ENCODE data around the gene PLCB1.

Gene PLCB1

GRCh38 chr20:8571611-8572010, 439.5 kb downstream of the PLCB1 start:
- Histone ChIP-seq H3K4me3 (ENCODE audit: low read length in 2 of 2) (no peak overlapping the region), H2AK5ac (ENCODE audit: low read depth, low read length) (no peak overlapping the region), H3K4me1 (ENCODE audit: control insufficient read depth in 2 of 2, insufficient read depth in 1 of 2, low read depth in 1 of 2, low read length in 2 of 2) (no peaks in the 10 kb centered on the region), H3K9ac (ENCODE audit: low read depth, low read length, poor library complexity) (no peak overlapping the region), H3K4me2 (ENCODE audit: insufficient read depth, low read length, poor library complexity, severe bottlenecking) (no peak overlapping the region), H3K23ac (ENCODE audit: low read depth, low read length, poor library complexity) (no peak overlapping the region), H3K9me3 (replicated peaks in 1 of 2; ENCODE audit: control insufficient read depth in 2 of 2, insufficient read depth in 1 of 2, low read depth in 1 of 2, low read length in 2 of 2) (no peaks in the 10 kb centered on the region), H2AFZ (ENCODE audit: low read length) (no peak overlapping the region), H2BK12ac (ENCODE audit: low read length) (no peak overlapping the region), H3K14ac (ENCODE audit: low read length) (no peak overlapping the region), H2BK120ac (ENCODE audit: low read depth, low read length) (no peak overlapping the region), H3K27me3 (ENCODE audit: control insufficient read depth in 3 of 3, insufficient read depth in 3 of 3, low read depth in 1 of 3, low read length in 3 of 3) (no peaks in the 10 kb centered on the region), H2BK5ac (ENCODE audit: low read length) (no peak overlapping the region), H3K79me1 (ENCODE audit: low read depth, low read length) (no peaks in the 10 kb centered on the region), H3K4ac (ENCODE audit: low read length) (no peak overlapping the region), H3K27ac (replicated peaks; ENCODE audit: low read length) (no peak overlapping the region), H2BK15ac (ENCODE audit: low read length) (no peak overlapping the region), H3K18ac (ENCODE audit: low read length) (no peak overlapping the region), H4K8ac (ENCODE audit: low read depth, low read length) (no peak overlapping the region), H3K36me3 (replicated peaks in 1 of 2; ENCODE audit: control insufficient read depth in 2 of 2, insufficient read depth in 2 of 2, low read length in 2 of 2) (no peaks in the 10 kb centered on the region), H4K91ac (ENCODE audit: low read depth, low read length, poor library complexity) (no peak overlapping the region)
- no CpG with 5 or more reads among the region's 2 CpGs for WGBS, 2 donors (ENCODE audit: extremely low coverage in 2 of 2, insufficient read length in 2 of 2, insufficient replicate concordance in 1 of 2)
- DNase-seq (ENCODE audit: low spot score) = no peak

GRCh38 chr20:8573686-8574085, 441.6 kb downstream of the PLCB1 start:
- H3K14ac ChIP-seq (ENCODE audit: low read length) = no peak overlapping the region
- no peak overlapping the region for H2BK120ac ChIP-seq (ENCODE audit: low read depth, low read length)
- no peak overlapping the region for H2BK5ac ChIP-seq (ENCODE audit: low read length)
- no peaks in the 10 kb centered on the region for H3K79me1 ChIP-seq (ENCODE audit: low read depth, low read length)
- no peak overlapping the region for H2AK5ac ChIP-seq (ENCODE audit: low read depth, low read length)
- no peak overlapping the region for H3K18ac ChIP-seq (ENCODE audit: low read length)
- H3K27me3 ChIP-seq (ENCODE audit: control insufficient read depth in 3 of 3, insufficient read depth in 3 of 3, low read depth in 1 of 3, low read length in 3 of 3) = no peaks in the 10 kb centered on the region
- no peaks in the 10 kb centered on the region for H3K4me1 ChIP-seq (ENCODE audit: control insufficient read depth in 2 of 2, insufficient read depth in 1 of 2, low read depth in 1 of 2, low read length in 2 of 2)
- H3K4ac ChIP-seq (ENCODE audit: low read length) = no peak overlapping the region
- no peak overlapping the region for H3K4me3 ChIP-seq (ENCODE audit: low read length in 2 of 2)
- no peak overlapping the region for H2BK12ac ChIP-seq (ENCODE audit: low read length)
- H3K23ac ChIP-seq (ENCODE audit: low read depth, low read length, poor library complexity) = no peak overlapping the region
- no peaks in the 10 kb centered on the region for H3K9me3 ChIP-seq (replicated peaks in 1 of 2; ENCODE audit: control insufficient read depth in 2 of 2, insufficient read depth in 1 of 2, low read depth in 1 of 2, low read length in 2 of 2)
- no peak overlapping the region for H3K9ac ChIP-seq (ENCODE audit: low read depth, low read length, poor library complexity)
- H4K91ac ChIP-seq (ENCODE audit: low read depth, low read length, poor library complexity) = no peak overlapping the region
- no peak overlapping the region for H3K4me2 ChIP-seq (ENCODE audit: insufficient read depth, low read length, poor library complexity, severe bottlenecking)
- DNase-seq (ENCODE audit: low spot score) = no peak
- no peaks in the 10 kb centered on the region for H3K36me3 ChIP-seq (replicated peaks in 1 of 2; ENCODE audit: control insufficient read depth in 2 of 2, insufficient read depth in 2 of 2, low read length in 2 of 2)
- H2AFZ ChIP-seq (ENCODE audit: low read length) = no peak overlapping the region
- no peak overlapping the region for H4K8ac ChIP-seq (ENCODE audit: low read depth, low read length)
- no peak overlapping the region for H3K27ac ChIP-seq (replicated peaks; ENCODE audit: low read length)
- H2BK15ac ChIP-seq (ENCODE audit: low read length) = no peak overlapping the region

- H3K14ac ChIP-seq (ENCODE audit: low read length) = no peak overlapping the region
- H3K79me1 ChIP-seq (ENCODE audit: low read depth, low read length) = no peaks in the 10 kb centered on the region
- H2AK5ac ChIP-seq (ENCODE audit: low read depth, low read length) = no peak overlapping the region
- H2BK5ac ChIP-seq (ENCODE audit: low read length) = no peak overlapping the region
- H3K4me3 ChIP-seq (ENCODE audit: low read length in 2 of 2) = no peak overlapping the region
- no CpG with 5 or more reads among the region's 3 CpGs for WGBS, 2 donors (ENCODE audit: extremely low coverage in 2 of 2, insufficient read length in 2 of 2, insufficient replicate concordance in 1 of 2)
- no peak overlapping the region for H3K9ac ChIP-seq (ENCODE audit: low read depth, low read length, poor library complexity)
- H2BK120ac ChIP-seq (ENCODE audit: low read depth, low read length) = no peak overlapping the region
- H2BK15ac ChIP-seq (ENCODE audit: low read length) = no peak overlapping the region
- no peaks in the 10 kb centered on the region for H3K9me3 ChIP-seq (replicated peaks in 1 of 2; ENCODE audit: control insufficient read depth in 2 of 2, insufficient read depth in 1 of 2, low read depth in 1 of 2, low read length in 2 of 2)
- no peak overlapping the region for H2BK12ac ChIP-seq (ENCODE audit: low read length)
- no peak overlapping the region for H4K8ac ChIP-seq (ENCODE audit: low read depth, low read length)
- no peak overlapping the region for H3K23ac ChIP-seq (ENCODE audit: low read depth, low read length, poor library complexity)
- H4K91ac ChIP-seq (ENCODE audit: low read depth, low read length, poor library complexity) = no peak overlapping the region
- H3K4me2 ChIP-seq (ENCODE audit: insufficient read depth, low read length, poor library complexity, severe bottlenecking) = no peak overlapping the region
- no peaks in the 10 kb centered on the region for H3K27me3 ChIP-seq (ENCODE audit: control insufficient read depth in 3 of 3, insufficient read depth in 3 of 3, low read depth in 1 of 3, low read length in 3 of 3)
- no peak for DNase-seq (ENCODE audit: low spot score)
- H3K4me1 ChIP-seq (ENCODE audit: control insufficient read depth in 2 of 2, insufficient read depth in 1 of 2, low read depth in 1 of 2, low read length in 2 of 2) = no peaks in the 10 kb centered on the region
- H3K18ac ChIP-seq (ENCODE audit: low read length) = no peak overlapping the region
- no peak overlapping the region for H2AFZ ChIP-seq (ENCODE audit: low read length)
- H3K27ac ChIP-seq (replicated peaks; ENCODE audit: low read length) = no peak overlapping the region
- no peak overlapping the region for H3K4ac ChIP-seq (ENCODE audit: low read length)
- H3K36me3 ChIP-seq (replicated peaks in 1 of 2; ENCODE audit: control insufficient read depth in 2 of 2, insufficient read depth in 2 of 2, low read length in 2 of 2) = no peaks in the 10 kb centered on the region
Observed at GRCh38 chr20:8575114-8575513, 443.0 kb downstream of the PLCB1 start.

- Histone ChIP-seq H3K36me3 (replicated peaks in 1 of 2; ENCODE audit: control insufficient read depth in 2 of 2, insufficient read depth in 2 of 2, low read length in 2 of 2) (no peaks in the 10 kb centered on the region), H2BK15ac (ENCODE audit: low read length) (no peak overlapping the region), H3K9ac (ENCODE audit: low read depth, low read length, poor library complexity) (no peak overlapping the region), H3K27me3 (ENCODE audit: control insufficient read depth in 3 of 3, insufficient read depth in 3 of 3, low read depth in 1 of 3, low read length in 3 of 3) (no peaks in the 10 kb centered on the region), H3K79me1 (ENCODE audit: low read depth, low read length) (no peaks in the 10 kb centered on the region), H2AFZ (ENCODE audit: low read length) (no peak overlapping the region), H2BK120ac (ENCODE audit: low read depth, low read length) (no peak overlapping the region), H2BK5ac (ENCODE audit: low read length) (no peak overlapping the region), H4K91ac (ENCODE audit: low read depth, low read length, poor library complexity) (no peak overlapping the region), H4K8ac (ENCODE audit: low read depth, low read length) (no peak overlapping the region), H3K4me3 (ENCODE audit: low read length in 2 of 2) (no peak overlapping the region), H3K14ac (ENCODE audit: low read length) (no peak overlapping the region), H3K23ac (ENCODE audit: low read depth, low read length, poor library complexity) (no peak overlapping the region), H2BK12ac (ENCODE audit: low read length) (no peak overlapping the region), H3K4me2 (ENCODE audit: insufficient read depth, low read length, poor library complexity, severe bottlenecking) (no peak overlapping the region), H3K27ac (replicated peaks; ENCODE audit: low read length) (no peak overlapping the region), H3K4me1 (ENCODE audit: control insufficient read depth in 2 of 2, insufficient read depth in 1 of 2, low read depth in 1 of 2, low read length in 2 of 2) (peaks cover 0 to 3% of the 10 kb centered on the region in 2 donors), H3K4ac (ENCODE audit: low read length) (no peak overlapping the region), H2AK5ac (ENCODE audit: low read depth, low read length) (no peak overlapping the region), H3K9me3 (replicated peaks in 1 of 2; ENCODE audit: control insufficient read depth in 2 of 2, insufficient read depth in 1 of 2, low read depth in 1 of 2, low read length in 2 of 2) (no peaks in the 10 kb centered on the region), H3K18ac (ENCODE audit: low read length) (no peak overlapping the region)
- no peak for DNase-seq (ENCODE audit: low spot score)
- WGBS, 2 donors (ENCODE audit: extremely low coverage in 2 of 2, insufficient read length in 2 of 2, insufficient replicate concordance in 1 of 2) = no CpG with 5 or more reads among the region's 3 CpGs
Observed at GRCh38 chr20:8578161-8578865, 446.2 kb downstream of the PLCB1 start.

All from neuronal stem cell (in vitro differentiated cells).